Fibroblast of lung (primary cell): ENCODE measurements around the gene RIPOR1. TPM values are rescaled to one million over a fixed set of nuclear protein-coding genes. Genes with fewer than 3 reads are reported as not detected.

Experiments used
- DNase-seq, 2 donors: peaks; one replicate each; pipeline versions ENCODE4 v3.0.0 to v3.0.0-alpha.2; 2010; ENCODE audit warnings: low read depth in 2 of 2
- H2AFZ ChIP-seq: 2 replicates; pipeline ENCODE4 v1.5.1; 2012; ENCODE audit warnings: low read length, control low read depth, inconsistent platforms
- H3K27ac ChIP-seq: 2 replicates; pipeline ENCODE4 v1.5.1; 2011; ENCODE audit warnings: low read length, control low read depth; ENCODE audit not compliant: insufficient read depth
- H3K27me3 ChIP-seq: 2 replicates; pipeline ENCODE4 v1.5.1; 2011; ENCODE audit warnings: mild to moderate bottlenecking, low read length; ENCODE audit not compliant: control insufficient read depth, insufficient read depth
- H3K36me3 ChIP-seq: 2 replicates; pipeline ENCODE4 v1.5.1; 2011; ENCODE audit warnings: low read length; ENCODE audit not compliant: control insufficient read depth, insufficient read depth
- H3K4me1 ChIP-seq: 2 replicates; pipeline ENCODE4 v1.5.1; 2011; ENCODE audit warnings: low read length; ENCODE audit not compliant: control insufficient read depth, insufficient read depth; ENCODE audit errors: extremely low read depth
- H3K4me2 ChIP-seq: 2 replicates; pipeline ENCODE4 v1.5.1; 2011; ENCODE audit warnings: low read length, control low read depth; ENCODE audit not compliant: insufficient read depth; ENCODE audit errors: extremely low read depth
- H3K4me3 ChIP-seq, 4 experiments: fragments of 200-600 bp in 1 of 4; sonication (generic) in 1 of 4; replicated peaks in 1 of 4; 2 replicates each; pipeline ENCODE4 v1.5.1; 2011 to 2016; ENCODE audit warnings: low read length in 4 of 4, low read depth in 3 of 4, mild to moderate bottlenecking in 3 of 4, control low read depth in 2 of 4, inconsistent platforms in 1 of 4, mixed read lengths in 1 of 4; ENCODE audit not compliant: insufficient read depth in 1 of 4; ENCODE audit errors: control extremely low read depth in 1 of 4
- H3K79me2 ChIP-seq: 2 replicates; pipeline ENCODE4 v1.5.1; 2012; ENCODE audit warnings: mild to moderate bottlenecking, low read length, inconsistent platforms; ENCODE audit not compliant: control insufficient read depth, insufficient read depth
- H3K9ac ChIP-seq: 2 replicates; pipeline ENCODE4 v1.5.1; 2011; ENCODE audit warnings: mild to moderate bottlenecking, low read length, control low read depth; ENCODE audit not compliant: insufficient read depth
- H3K9me3 ChIP-seq: 2 replicates; pipeline ENCODE4 v1.5.1; 2012; ENCODE audit warnings: low read depth, low read length; ENCODE audit not compliant: control insufficient read depth, insufficient read depth
- H4K20me1 ChIP-seq: 2 replicates; pipeline ENCODE4 v1.5.1; 2011; ENCODE audit warnings: low read length; ENCODE audit not compliant: control insufficient read depth, insufficient read depth; ENCODE audit errors: extremely low read depth
- EZH2 ChIP-seq: IDR thresholded peaks from 2 replicates; pipeline ENCODE4 v1.5.1; 2012; ENCODE audit warnings: low read length, control low read depth, mild to moderate bottlenecking; ENCODE audit errors: missing control alignments
- polyA plus RNA-seq, 2 donors: library from polyadenylated mRNA; depleted of rRNA in 1 of 2; stranded (reverse) in 1 of 2; unstranded in 1 of 2; fragments of >200 nt; gene quantifications; 2 replicates each; pipeline ENCODE4 v1.2.1, GENCODE V29; 2011 to 2012; ENCODE audit warnings: missing spikeins in 1 of 2
- total RNA-seq: library from RNA; depleted of rRNA; stranded (reverse); fragments of >200 nt; gene quantifications from 2 replicates; pipeline ENCODE4 v1.2.1, GENCODE V29; 2014
- TF ChIP-seq, protein P1 (sequence below), 2 donors: IDR thresholded peaks in 1 of 2; conservative IDR thresholded peaks in 1 of 2; 1 replicate in 1 of 2; 2 replicates in 1 of 2; pipeline ENCODE4 v1.5.1; 2011 to 2012; ENCODE audit warnings: low read length in 2 of 2, control low read depth in 1 of 2, inconsistent platforms in 1 of 2, low read depth in 1 of 2, mild to moderate bottlenecking in 1 of 2

RIPOR1 gene
- total and polyA plus RNA-seq, 2 donors (not counting 1 experiment from before 2014, with no cell fraction given) = 13.7 to 26.6 TPM

DNA sequence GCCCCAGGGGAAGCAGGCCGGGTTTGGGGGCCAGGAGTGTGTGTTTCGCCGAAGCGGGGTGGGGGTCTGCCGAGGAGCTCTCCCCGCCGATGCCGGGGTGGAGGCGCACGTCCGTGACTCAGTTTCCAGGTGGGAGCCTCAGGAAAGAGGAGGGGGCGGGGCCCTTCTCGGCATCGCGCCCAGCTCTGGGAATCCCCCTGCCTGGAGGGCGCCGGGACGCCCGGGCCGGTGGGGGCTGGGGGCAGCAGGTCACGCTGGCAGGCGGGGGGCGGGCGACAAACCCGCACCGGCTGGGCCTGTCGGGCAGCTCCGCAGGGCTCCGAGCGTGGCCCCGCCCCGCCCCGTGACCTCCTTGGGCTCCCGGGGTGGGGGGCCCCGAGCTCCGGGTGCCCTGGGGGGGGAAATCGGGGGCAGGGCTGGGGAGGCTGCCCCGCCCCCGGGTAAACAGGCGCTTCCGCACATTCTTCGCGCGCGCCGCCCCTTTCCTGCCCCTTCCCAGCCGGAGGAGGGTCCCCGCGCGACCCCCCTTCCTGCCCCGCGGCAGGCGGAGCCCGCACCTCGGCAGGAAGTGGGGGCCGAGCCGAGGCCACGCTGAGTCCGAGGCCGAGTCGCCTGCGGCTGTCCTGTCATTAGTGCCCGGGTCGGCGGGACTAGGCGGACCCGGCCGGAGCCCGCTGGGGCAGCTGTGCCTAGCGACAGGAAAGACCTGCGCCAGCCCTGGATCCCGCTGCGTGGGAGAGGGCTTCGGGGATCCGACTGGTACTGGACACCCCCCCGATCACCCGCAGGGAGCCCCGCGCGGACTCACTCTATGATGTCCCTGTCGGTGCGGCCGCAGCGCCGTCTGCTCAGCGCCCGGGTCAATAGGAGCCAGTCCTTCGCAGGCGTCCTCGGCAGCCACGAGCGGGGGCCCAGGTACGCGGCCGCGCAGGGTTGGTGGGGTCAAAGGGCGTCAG, 9.3 kb downstream of the RIPOR1 start:
- no peaks in the 10 kb centered on the region for H3K9me3 ChIP-seq
- H3K27me3 ChIP-seq = no peaks in the 10 kb centered on the region
- peak overlapping the region; percentile 52 for H3K27ac ChIP-seq
- peaks cover 8% of the 10 kb centered on the region for H3K4me1 ChIP-seq
- peak overlapping the region; percentile 92 for H3K4me2 ChIP-seq
- no peak for TF ChIP-seq EZH2
- no peaks in the 10 kb centered on the region for H4K20me1 ChIP-seq
- H3K79me2 ChIP-seq = peaks cover 12% of the 10 kb centered on the region
- peak overlapping the region; percentile 68 for H3K9ac ChIP-seq
- H3K36me3 ChIP-seq = peaks cover 16% of the 10 kb centered on the region
- peak overlapping the region; percentile 61 to 79 (median 68) for H3K4me3 ChIP-seq
- no peak overlapping the region for H2AFZ ChIP-seq
- DNase-seq = no peak

DNA sequence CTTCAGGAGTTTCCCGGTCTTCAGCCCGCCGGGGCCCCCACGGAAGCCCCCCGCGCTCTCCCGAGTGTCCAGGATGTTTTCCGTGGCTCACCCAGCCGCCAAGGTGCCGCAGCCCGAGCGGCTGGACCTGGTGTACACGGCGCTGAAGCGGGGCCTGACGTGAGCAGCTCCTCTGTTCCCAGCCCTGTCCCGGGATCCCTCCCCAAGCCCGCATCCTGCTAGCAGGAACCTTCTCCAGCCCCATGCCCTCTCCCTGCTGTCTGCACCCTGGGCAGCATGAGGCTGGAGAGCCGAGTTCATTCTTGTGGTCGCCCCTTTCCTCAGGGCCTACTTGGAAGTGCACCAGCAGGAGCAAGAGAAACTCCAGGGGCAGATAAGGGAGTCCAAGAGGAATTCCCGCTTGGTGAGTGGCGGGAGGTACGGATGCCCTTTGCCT, 10.1 kb downstream of the RIPOR1 start:
- peaks cover 21% of the 10 kb centered on the region for H3K36me3 ChIP-seq
- DNase-seq = peak; percentile 54 to 76
- no peaks in the 10 kb centered on the region for H3K27me3 ChIP-seq
- peak overlapping the region; percentile 5 to 79 (median 56) for H3K4me3 ChIP-seq
- peaks cover 8% of the 10 kb centered on the region for H3K4me1 ChIP-seq
- no peak overlapping the region for H3K9ac ChIP-seq
- peaks cover 8% of the 10 kb centered on the region for H3K79me2 ChIP-seq
- no peak overlapping the region for H2AFZ ChIP-seq
- TF ChIP-seq EZH2 = no peak
- peak overlapping the region; percentile 58 for H3K4me2 ChIP-seq
- no peak overlapping the region for H3K27ac ChIP-seq
- H4K20me1 ChIP-seq = no peaks in the 10 kb centered on the region
- no peaks in the 10 kb centered on the region for H3K9me3 ChIP-seq

DNA sequence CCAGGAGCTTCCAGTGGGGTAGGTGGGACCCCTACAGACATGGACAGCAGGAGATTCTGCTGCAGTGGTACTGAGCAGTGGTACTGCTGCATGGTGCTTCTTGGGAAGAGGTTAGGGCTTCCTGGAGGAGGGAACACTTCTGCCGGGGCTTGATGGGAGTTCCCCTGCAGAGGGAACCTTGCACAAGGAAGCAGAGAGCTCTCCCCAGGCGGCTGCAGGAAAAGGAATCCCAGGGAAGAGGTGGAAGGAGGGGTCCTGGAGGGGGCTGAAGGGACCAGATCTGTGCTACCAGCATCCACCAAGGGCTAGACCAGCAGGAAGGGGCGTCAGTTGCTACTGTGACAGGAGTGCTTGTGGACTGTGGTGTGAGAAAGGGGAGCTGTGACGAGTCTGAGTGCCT, 10.6 kb downstream of the RIPOR1 start:
- Histone ChIP-seq H3K4me2 (no peak overlapping the region), H3K9ac (no peak overlapping the region)

More for the DNA sequence above, 10.6 kb downstream of the RIPOR1 start:
- Histone ChIP-seq H3K4me1 (peaks cover 8% of the 10 kb centered on the region), H3K27me3 (no peaks in the 10 kb centered on the region), H3K79me2 (peaks cover 8% of the 10 kb centered on the region), H3K4me3 (no peak overlapping the region), H4K20me1 (no peaks in the 10 kb centered on the region), H2AFZ (no peak overlapping the region), H3K9me3 (no peaks in the 10 kb centered on the region), H3K36me3 (peaks cover 22% of the 10 kb centered on the region), H3K27ac (no peak overlapping the region)
- TF ChIP-seq, protein P1, sequence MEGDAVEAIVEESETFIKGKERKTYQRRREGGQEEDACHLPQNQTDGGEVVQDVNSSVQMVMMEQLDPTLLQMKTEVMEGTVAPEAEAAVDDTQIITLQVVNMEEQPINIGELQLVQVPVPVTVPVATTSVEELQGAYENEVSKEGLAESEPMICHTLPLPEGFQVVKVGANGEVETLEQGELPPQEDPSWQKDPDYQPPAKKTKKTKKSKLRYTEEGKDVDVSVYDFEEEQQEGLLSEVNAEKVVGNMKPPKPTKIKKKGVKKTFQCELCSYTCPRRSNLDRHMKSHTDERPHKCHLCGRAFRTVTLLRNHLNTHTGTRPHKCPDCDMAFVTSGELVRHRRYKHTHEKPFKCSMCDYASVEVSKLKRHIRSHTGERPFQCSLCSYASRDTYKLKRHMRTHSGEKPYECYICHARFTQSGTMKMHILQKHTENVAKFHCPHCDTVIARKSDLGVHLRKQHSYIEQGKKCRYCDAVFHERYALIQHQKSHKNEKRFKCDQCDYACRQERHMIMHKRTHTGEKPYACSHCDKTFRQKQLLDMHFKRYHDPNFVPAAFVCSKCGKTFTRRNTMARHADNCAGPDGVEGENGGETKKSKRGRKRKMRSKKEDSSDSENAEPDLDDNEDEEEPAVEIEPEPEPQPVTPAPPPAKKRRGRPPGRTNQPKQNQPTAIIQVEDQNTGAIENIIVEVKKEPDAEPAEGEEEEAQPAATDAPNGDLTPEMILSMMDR (conservative IDR thresholded peaks at IDR 0.05 in 1 of 2, IDR thresholded peaks at IDR 0.05 in 1 of 2; ENCODE audit: low read depth in 1 of 2, low read length in 2 of 2) = no peak
- no peak for TF ChIP-seq EZH2
- no peak for DNase-seq
